ENCODE measurements around the gene TTN.

The TTN gene

DNA sequence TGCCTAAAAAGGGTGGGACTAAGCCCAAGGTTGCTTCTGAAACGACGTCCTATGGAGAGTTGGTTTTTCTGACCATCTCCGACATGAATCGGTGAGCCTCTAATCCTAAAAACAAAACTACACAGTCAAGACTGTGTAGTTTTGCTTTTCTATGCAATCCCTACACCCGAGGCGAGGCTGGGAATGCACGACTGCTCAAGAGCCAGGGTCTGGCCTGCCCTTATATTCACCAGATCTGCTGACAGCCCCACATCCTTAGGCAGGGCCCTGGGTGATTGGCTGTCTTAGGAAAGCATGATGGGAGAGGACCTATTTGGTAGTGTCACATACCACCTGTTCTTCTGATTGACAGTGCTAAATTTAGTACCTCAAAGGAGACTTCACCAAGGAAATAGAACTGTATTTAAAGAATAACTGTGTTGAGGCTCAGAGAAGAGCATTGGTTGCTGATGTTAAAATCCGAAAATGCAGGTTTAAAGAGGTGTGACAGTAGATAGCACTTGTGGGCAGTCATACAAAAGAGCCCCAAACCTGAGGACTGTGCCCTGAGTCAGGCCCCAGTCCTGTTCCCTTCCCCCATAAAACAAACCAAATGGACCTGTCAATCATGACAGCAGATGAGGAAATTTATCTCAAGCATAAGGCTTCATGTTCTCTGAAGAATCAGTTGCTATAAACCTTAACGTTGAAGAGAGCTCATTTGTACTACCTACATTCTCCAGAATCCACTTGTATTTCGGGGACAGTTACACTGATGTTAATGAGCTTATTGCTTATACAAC lies at the start of gene TTN:
TTN (minus strand) TSS at position 197 of the 782 bp plus-strand sequence. CDS start 2,781 bp downstream, outside the sequence.
- no peak for DNase-seq (ENCODE audit: low read depth, low spot score)

DNA sequence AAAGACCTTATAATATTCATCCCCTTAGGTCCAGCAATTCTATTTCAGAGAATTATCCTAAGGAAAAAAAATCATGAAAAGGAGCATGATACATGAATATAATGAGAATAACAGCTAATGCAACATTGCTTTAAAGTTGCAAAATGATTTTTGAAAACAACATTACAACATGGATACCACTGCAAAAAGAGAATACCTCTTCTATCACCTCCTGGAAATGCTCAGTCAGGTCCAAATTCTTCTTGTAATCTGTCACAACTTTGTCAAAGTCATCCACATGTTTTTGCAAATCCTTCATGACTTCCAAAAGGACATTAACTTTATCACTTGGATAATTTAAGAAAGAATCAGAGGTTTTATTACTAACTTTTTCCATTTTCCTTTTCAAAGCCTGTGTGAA lies 47.9 kb upstream of the TTN start:
- no peak for DNase-seq (ENCODE audit: low read depth, low spot score)

DNA sequence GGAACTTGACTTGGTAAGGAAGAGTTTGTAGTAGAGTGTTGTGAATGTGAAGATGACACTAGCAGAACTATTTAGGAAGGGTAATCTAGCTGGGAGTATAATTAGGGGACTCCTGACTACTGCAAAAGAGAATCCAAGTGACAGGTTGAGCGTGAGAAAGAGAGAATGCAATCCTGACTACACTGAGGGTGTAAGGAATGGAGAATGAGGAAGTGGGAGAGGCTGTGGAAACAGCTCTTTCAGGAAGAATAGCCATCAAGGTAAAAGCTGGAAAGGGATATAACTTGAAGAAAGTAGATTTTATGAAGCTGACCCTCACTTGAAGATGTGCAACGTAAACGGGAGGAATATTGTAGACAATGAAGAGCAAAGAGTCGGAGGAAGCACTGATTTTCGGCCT lies 41.1 kb upstream of the TTN start:
- DNase-seq (ENCODE audit: low read depth, low spot score) = no peak

DNA sequence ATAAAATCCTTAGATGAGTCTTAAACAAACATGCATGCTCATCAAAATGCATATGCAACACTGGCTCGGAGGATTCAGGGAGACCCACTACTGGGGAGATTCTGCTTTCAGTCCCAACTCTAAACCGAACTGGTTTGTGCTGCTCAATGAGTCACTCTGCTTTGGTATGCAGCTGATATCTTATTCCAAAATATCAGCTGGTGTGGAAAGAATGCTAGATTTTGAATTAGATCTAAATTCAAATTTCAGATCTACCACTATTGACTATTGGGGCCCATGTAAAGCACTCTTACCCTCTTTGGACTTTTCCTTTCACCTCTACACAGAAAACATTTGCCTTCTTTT lies 39.2 kb upstream of the TTN start:
- no peak for DNase-seq (ENCODE audit: low read depth, low spot score)

DNA sequence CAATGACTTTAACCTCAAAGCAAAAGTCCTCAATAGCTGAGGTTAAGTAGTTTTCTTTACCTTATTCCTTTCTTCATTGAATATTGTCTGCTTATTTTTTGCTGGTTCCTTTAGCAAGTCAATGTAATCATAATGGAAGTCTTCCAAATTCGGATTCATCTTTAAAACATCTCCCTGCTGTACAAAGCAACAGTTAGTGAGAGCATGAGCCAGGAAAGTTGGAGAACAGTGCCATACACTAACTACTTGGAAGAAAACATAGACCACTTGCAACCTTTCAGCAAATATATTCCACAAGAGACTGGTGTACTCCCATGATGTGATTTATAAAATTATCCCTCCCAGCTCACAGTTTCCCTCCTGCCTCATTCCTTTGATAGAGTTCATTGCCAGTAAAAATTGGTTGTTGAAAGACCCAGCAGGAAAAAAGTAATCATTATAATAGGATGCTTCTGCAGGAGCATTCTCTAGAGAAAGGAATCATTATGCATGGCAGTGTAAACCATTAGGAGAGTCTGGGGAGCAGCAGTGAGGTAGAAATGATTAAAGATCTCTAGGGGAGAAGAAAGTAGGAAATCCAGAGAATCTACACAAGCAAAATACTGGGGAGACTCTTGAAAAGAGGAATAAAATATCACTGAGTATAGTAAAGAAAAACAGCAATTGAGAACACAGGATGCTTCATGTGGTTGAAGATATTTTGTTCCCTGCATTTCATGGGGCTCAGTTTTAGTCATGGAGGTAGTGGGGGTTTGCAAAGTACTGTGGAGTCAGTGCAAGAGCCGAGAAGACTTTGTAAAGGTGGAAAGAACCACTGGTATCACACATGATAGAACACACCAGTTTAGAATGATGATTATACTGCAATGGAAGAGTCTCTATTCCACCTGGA lies 38.6 kb upstream of the TTN start:
- no peak for DNase-seq (ENCODE audit: low read depth, low spot score)

DNA sequence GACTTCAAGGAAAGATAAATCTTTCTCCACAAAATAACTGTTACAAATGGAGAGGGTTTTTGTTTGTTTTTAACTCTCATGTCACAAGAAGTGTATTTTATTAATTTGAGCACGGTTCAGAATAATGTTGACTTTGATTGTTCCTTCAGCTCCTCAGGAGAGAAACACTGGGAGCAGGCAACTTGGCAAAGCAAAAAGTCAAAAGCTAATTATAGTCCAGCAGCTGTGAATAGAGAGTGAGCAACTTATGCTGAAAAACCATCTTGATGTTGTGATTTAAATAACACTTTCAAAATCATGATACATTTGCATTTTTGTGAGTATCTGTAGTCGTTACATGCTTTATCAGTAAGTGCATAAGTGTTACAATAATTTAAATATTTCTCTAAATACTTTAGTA lies 37.5 kb upstream of the TTN start:
- no peak for DNase-seq (ENCODE audit: low read depth, low spot score)

GRCh38 chr2:178844269-178844668 lies 37.0 kb upstream of the TTN start:
- DNase-seq (ENCODE audit: low read depth, low spot score) = no peak

- DNase-seq (ENCODE audit: low read depth, low spot score) = no peak
Measured at GRCh38 chr2:178843697-178844096, 36.5 kb upstream of the TTN start.

- no peak for DNase-seq (ENCODE audit: low read depth, low spot score)
Measured at GRCh38 chr2:178836807-178837206, 29.6 kb upstream of the TTN start.

DNA sequence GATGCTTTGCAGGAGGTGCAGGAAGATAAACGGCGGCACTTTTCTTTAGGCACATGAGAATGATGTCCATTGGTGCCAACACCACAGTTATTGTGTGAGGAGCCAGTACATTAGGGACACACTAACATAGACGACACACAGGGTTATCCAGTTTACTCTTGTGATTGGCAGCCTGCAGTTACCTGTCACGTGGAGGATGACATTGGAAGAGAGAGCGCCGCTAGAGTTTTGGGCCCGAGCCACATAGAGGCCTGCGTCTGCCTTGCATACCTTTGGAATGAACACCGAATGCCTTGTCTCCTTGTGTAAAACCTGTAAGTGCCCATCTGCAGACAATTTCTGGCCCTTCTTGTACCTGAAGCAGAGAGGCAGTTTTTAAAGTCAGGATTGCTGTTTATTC lies 26.9 kb upstream of the TTN start:
- DNase-seq (ENCODE audit: low read depth, low spot score) = no peak

GRCh38 chr2:178833382-178833781 lies 26.2 kb upstream of the TTN start:
- no peak for DNase-seq (ENCODE audit: low read depth, low spot score)

DNA sequence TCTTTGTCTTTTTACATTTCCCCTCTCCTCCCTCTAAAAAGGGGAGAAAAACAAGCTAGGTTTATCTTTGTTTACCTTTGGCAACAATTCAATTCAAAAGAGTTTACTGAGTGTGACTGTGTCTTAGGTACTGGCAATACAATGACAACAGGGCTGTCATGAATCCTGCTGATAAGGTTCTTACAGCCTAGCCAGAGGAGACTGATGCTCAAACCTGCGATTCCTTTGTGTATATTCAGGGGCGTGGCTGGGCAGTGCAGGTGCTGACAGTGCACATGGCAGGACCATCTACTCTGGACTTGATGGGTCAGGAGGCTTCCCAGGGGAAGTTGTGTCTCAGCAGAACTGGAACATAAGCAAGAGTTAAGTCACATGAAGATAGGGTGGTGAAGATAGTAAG lies 23.2 kb upstream of the TTN start:
- DNase-seq (ENCODE audit: low read depth, low spot score) = no peak

DNA sequence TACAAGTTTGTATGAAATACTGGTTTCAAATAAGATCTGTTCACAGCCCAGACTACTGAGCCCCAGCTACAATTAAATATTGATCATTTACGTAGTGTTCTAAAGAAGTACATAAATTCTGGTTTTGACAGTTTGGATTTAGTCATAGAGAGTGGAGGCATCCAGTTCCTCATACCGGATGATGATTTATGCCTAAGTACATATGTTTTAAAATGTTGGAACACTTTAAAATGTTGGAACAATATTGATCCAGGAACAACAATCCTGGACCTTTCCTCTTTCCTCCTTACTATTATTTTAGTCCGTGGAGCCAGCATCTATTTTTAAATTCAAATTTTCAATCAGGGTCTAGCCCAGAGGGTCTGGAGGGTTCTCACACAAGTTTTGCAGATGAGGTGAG lies 22.8 kb upstream of the TTN start:
- DNase-seq (ENCODE audit: low read depth, low spot score) = no peak

DNA sequence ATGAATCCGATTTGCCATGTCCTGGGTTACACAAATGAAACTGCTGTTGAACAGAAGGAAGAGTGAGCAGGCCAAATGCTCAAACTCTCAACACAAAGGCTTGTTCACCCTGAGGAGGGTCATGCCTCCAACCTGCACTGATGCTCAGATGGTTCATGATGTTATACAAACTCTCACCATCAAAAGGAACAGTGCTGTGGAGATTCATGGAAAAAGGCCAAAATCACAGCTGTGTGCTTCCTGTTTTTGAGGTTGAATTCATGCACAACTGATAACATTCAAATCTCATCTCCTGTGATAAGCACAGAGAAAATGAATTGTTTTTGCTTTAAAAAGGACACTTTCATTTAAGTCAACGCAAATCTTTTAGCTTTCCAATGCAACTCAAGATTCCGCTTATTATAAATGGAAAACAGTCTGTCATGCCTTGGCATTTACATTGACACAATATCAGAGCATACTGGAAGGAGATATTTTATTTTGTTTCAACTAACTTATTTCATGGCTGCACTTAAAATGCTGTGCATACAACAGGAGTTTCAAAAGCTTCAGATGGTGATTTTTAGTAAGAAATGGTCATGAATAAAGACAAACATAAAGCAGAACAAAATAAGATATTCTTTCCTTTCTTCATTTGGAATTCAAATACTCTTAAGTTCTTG lies 22.2 kb upstream of the TTN start:
- no peak for DNase-seq (ENCODE audit: low read depth, low spot score)

DNA sequence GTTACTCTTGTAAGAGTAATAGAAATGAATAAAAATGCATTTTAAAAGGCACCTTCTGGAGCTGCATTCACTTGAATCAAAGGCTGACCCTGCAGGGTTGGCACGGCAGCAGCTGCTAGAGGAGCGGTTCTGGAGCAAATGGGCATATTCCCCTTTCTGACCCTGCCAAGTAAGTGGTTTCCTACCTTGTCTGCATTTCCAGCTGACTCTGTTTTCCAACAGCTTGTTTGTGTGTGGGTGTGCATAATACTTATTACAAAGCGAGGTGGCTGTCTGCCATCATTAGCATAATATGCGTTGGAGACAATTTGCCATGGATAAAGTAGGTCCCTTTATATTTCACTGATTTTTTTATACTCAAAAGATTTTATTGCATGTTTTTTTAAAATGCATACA lies 21.3 kb upstream of the TTN start:
- DNase-seq (ENCODE audit: low read depth, low spot score) = no peak

DNA sequence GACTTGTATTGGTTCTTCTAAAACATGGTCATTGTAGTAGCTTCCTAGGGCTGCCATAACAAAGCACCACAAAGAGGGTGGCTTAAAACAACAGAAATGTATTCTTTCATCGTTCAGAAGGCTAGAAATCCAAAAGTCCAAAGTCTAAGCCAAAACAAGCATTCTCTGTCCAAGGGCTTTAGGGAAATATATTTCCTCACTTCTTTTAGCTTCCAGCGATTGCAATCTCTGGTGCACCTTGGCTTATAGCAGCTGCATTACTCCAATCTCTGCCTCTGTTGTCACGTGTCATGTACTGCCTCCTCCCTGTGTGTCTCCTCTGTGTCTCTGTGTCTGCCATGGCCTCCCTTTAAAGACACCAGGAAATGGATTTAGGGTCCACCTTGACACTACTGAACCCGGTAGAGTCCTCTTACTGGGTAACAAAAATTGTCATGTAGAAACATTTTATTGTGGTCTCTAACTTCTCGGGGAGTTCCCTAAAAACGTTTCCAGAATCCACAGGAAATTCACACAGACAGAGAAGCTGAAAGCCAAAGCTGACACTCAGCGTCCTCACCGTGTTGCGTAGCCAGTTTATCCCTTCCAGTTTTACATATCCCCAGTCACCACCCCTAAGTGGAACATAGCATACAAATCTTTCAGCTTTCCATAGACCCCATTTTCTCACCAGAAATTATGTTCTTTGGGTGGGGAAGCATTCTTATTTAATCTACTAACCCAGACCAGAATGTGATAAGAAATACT lies 20.7 kb upstream of the TTN start:
- DNase-seq (ENCODE audit: low read depth, low spot score) = no peak

GRCh38 chr2:178827111-178827510 lies 19.9 kb upstream of the TTN start:
- no peak for DNase-seq (ENCODE audit: low read depth, low spot score)

- DNase-seq (ENCODE audit: low read depth, low spot score) = no peak
Measured at GRCh38 chr2:178825183-178825582, 18.0 kb upstream of the TTN start.

- no peak for DNase-seq (ENCODE audit: low read depth, low spot score)
Measured at GRCh38 chr2:178824181-178824580, 17.0 kb upstream of the TTN start.

GRCh38 chr2:178819992-178820391 lies 12.8 kb upstream of the TTN start:
- no peak for DNase-seq (ENCODE audit: low read depth, low spot score)

DNA sequence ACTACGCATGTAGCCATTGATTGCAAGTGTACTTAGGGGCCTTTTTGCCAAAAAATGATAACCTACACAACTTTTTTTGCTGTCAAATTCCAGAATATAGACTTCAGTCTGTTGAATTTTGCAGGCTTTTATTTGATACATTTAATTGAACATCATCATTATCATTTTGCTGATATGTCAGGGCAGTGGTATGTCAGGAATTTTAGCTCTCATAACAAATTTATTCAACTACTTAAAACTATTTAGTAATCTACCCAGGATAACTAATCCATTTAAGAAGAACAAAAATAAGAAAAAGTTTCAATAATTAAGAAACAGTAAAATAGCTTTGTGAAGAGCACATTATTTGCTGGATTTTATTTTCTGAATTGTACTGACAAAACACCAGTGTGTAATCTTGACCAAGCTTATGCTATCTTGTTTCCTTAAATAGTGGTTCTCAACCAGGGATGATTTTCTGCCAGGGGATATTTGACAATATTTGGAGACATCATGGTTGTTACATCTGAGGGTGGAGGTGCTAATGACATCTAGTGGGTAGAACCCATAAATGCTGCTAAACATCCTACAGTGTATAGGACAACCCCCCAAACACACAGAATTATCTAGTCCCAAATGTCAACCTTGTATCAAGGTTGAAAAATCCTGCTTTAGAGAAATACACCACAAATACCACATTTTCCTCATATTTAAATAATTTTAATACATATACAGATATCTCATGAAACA lies 12.1 kb upstream of the TTN start:
- DNase-seq (ENCODE audit: low read depth, low spot score) = no peak
